B cell (primary cell): ENCODE measurements around the gene ZDHHC19. TPM values are rescaled to one million over a fixed set of nuclear protein-coding genes. Genes with fewer than 3 reads are reported as not detected.

Experiments
- ATAC-seq: fragments of 200-7000 bp; cut with Tn5 transposase; one replicate; pipeline ENCODE4 v1.10.0; 2021; ENCODE audit warnings: low read depth, mild to moderate bottlenecking, moderate number of reproducible peaks, moderate library complexity
- CTCF ChIA-PET: fragments of 350-600 bp; sonication (Branson Sonifier 250); formaldehyde crosslinking; loops from one replicate; lab custom pipeline; 2021; ENCODE audit warnings: antibody characterized with exemption, inconsistent platforms; lab: Charles Lee
- POLR2A ChIA-PET: fragments of 350-600 bp; sonication (Branson Sonifier 250); formaldehyde crosslinking; loops from one replicate; lab custom pipeline; 2021; ENCODE audit warnings: antibody characterized with exemption; lab: Charles Lee
- DNase-seq: peaks from one replicate; pipeline ENCODE4 v3.0.0; 2013
- H2AFZ ChIP-seq: 2 replicates; pipeline ENCODE4 v1.6.1; 2012; ENCODE audit warnings: mild to moderate bottlenecking, low read depth, low read length; ENCODE audit not compliant: insufficient read depth, poor library complexity, severe bottlenecking
- H3K27ac ChIP-seq, 2 donors: 1 replicate in 1 of 2; 2 replicates in 1 of 2; pipeline ENCODE4 v1.5.1; 2012 to 2013; ENCODE audit warnings: low read length in 2 of 2, mild to moderate bottlenecking in 2 of 2, moderate library complexity in 1 of 2
- H3K27me3 ChIP-seq, 4 experiments: fragments of 200-600 bp in 1 of 4; sonication (generic) in 1 of 4; replicated peaks in 1 of 4; 1 replicate in 2 of 4; 2 replicates in 2 of 4; pipeline versions ENCODE4 v1.6.1 to v1.7.0; 2013 to 2016; ENCODE audit warnings: low read length in 3 of 4, mild to moderate bottlenecking in 2 of 4, mixed read lengths in 1 of 4, moderate library complexity in 1 of 4; ENCODE audit not compliant: insufficient read depth in 4 of 4, control insufficient read depth in 3 of 4; ENCODE audit errors: control extremely low read depth in 1 of 4
- H3K36me3 ChIP-seq, 2 experiments: replicated peaks in 1 of 2; 1 replicate in 1 of 2; 2 replicates in 1 of 2; pipeline versions ENCODE4 v1.6.1 to v1.7.1; 2013; ENCODE audit warnings: low read length in 1 of 2; ENCODE audit not compliant: insufficient read depth in 2 of 2, control insufficient read depth in 1 of 2; ENCODE audit errors: control extremely low read depth in 1 of 2, extremely low read depth in 1 of 2
- H3K4me1 ChIP-seq, 2 donors: fragments of 200-600 bp in 1 of 2; sonication (generic) in 1 of 2; 1 replicate in 1 of 2; 2 replicates in 1 of 2; pipeline versions ENCODE4 v1.5.1 to v1.6.1; 2013 to 2017; ENCODE audit warnings: low read length in 2 of 2; ENCODE audit not compliant: control insufficient read depth in 2 of 2, insufficient read depth in 2 of 2
- H3K4me2 ChIP-seq: replicated peaks from 2 replicates; pipeline ENCODE3; 2012; ENCODE audit warnings: mild to moderate bottlenecking, low read depth, low read length; ENCODE audit not compliant: poor library complexity, severe bottlenecking
- H3K4me3 ChIP-seq, 5 experiments: fragments of 200-600 bp in 1 of 5; sonication (generic) in 1 of 5; 1 replicate in 3 of 5; 2 replicates in 2 of 5; pipeline versions ENCODE4 v1.5.1 to v1.7.0; 2011 to 2016; ENCODE audit warnings: low read length in 4 of 5, mild to moderate bottlenecking in 4 of 5, low read depth in 2 of 5, control low read depth in 1 of 5, moderate library complexity in 1 of 5; ENCODE audit not compliant: insufficient read depth in 1 of 5; ENCODE audit errors: control extremely low read depth in 1 of 5, extremely low read depth in 1 of 5
- H3K79me2 ChIP-seq: fragments of 200-600 bp; sonication (generic); one replicate; pipeline ENCODE4 v1.6.0; 2016; ENCODE audit warnings: low read length; ENCODE audit not compliant: control insufficient read depth, insufficient read depth
- H3K9ac ChIP-seq: fragments of 200-600 bp; sonication (generic); 2 replicates; pipeline ENCODE4 v1.6.1; 2017; ENCODE audit warnings: mild to moderate bottlenecking, low read length, moderate library complexity
- H3K9me3 ChIP-seq, 3 donors: one replicate each; pipeline versions ENCODE4 v1.6.1 to v1.7.1; 2013; ENCODE audit warnings: low read length in 2 of 3; ENCODE audit not compliant: control insufficient read depth in 2 of 3, insufficient read depth in 1 of 3; ENCODE audit errors: control extremely low read depth in 1 of 3
- H4K20me1 ChIP-seq: 2 replicates; pipeline ENCODE4 v1.6.0; 2012; ENCODE audit warnings: mild to moderate bottlenecking, low read length; ENCODE audit not compliant: insufficient read depth, control insufficient read depth, poor library complexity, severe bottlenecking
- H3K27ac Mint-ChIP-seq: one replicate; pipeline ENCODE4 v1.8.0; 2021; ENCODE audit warnings: mixed read lengths
- H3K27me3 Mint-ChIP-seq: one replicate; pipeline ENCODE4 v1.8.0; 2021; ENCODE audit warnings: mixed read lengths
- H3K4me1 Mint-ChIP-seq: one replicate; pipeline ENCODE4 v1.8.0; 2021; ENCODE audit warnings: mixed read lengths
- H3K4me3 Mint-ChIP-seq: one replicate; pipeline ENCODE4 v1.8.0; 2021; ENCODE audit warnings: mixed read lengths
- H3K9me3 Mint-ChIP-seq: one replicate; pipeline ENCODE4 v1.8.0; 2022; ENCODE audit warnings: mixed read lengths; ENCODE audit not compliant: insufficient read depth
- CTCF ChIP-seq: fragments of 200-600 bp; IDR thresholded peaks from one replicate; pipeline ENCODE4 v1.8.0; 2022; ENCODE audit warnings: antibody characterized with exemption, mild to moderate bottlenecking
- EZH2 ChIP-seq: IDR thresholded peaks from 2 replicates; pipeline ENCODE4 v1.6.1; 2012; ENCODE audit warnings: borderline replicate concordance, low read depth, mild to moderate bottlenecking, moderate library complexity, low read length; ENCODE audit not compliant: insufficient read depth, poor library complexity, severe bottlenecking
- WGBS: methylation state at CpG from one replicate; pipeline ENCODE4 v1.1.5; 2013; ENCODE audit warnings: missing lambda C conversion rate; ENCODE audit not compliant: insufficient coverage; 5-methylcytosine and 5-hydroxymethylcytosine counted together
- intact Hi-C: fragments of 100-400 bp; cut with micrococcal nuclease; formaldehyde crosslinking; loops from one replicate; pipeline ENCODE4 v1.10.0; 2022
- polyA plus RNA-seq: library from polyadenylated mRNA; depleted of rRNA; stranded (reverse); fragments of >200 nt; gene quantifications from 2 replicates; pipeline ENCODE4 v1.2.3, GENCODE V29; 2012
- total RNA-seq, 2 donors: library from RNA; stranded (reverse); fragments of 120-200 nt in 1 of 2; gene quantifications; 1 replicate in 1 of 2; 2 replicates in 1 of 2; pipeline versions ENCODE4 v1.2.3 to v1.2.4, GENCODE V29; 2013 to 2022

ZDHHC19 gene
- total and polyA plus RNA-seq, 2 donors (not counting 1 experiment from before 2014, with no cell fraction given) = 0.91 to 6.0 TPM

DNA sequence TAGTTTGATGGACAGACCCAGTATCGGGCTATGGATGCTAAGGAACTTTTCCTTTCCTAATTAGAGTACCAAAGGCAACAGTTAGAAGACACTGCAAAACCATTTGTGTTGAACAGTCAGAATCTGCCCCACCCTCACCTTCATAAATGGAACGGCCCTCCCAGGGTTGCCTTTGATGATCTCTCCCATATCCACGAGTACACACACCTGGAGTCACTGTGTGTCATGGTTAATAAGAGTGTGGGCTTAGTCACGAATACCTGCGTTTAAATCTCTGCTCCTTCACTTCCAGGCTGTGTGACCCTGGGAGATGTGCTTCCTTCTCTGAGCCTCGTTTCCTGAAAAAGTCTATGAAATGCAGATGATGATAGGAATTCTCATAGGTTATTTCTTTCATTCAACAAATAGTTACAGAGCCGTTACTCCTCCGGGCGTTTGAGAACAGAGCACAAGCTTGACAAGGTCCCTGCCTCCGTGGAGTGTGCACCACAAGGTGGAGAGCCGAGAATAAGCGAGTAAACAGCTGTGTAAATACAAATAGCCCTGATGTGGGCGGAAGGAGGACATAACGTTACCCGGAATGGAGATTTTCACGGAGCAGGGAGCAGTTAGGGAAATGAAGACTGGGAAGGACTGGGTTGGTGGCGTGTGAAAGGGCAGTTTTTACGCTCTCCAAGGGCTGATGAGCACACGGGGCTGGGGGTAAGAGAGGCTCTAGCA is 11.8 kb upstream of the ZDHHC19 start:
- Histone ChIP-seq H3K9me3 (no peaks in the 10 kb centered on the region), H3K9ac (no peak overlapping the region), H4K20me1 (no peaks in the 10 kb centered on the region), H3K27me3 (no peaks in the 10 kb centered on the region), H3K4me2 (no peak overlapping the region), H3K79me2 (no peaks in the 10 kb centered on the region), H3K4me1 (peaks cover 7 to 15% of the 10 kb centered on the region in 2 donors), H3K4me3 (no peak overlapping the region), H2AFZ (no peak overlapping the region), H3K27ac (no peak overlapping the region), H3K36me3 (no peaks in the 10 kb centered on the region)
- intact Hi-C loops = no loop called here
- peaks cover 15% of the 10 kb centered on the region for H3K4me1 Mint-ChIP-seq
- no peak for ATAC-seq
- no peak overlapping the region for H3K27ac Mint-ChIP-seq
- no peak overlapping the region for H3K4me3 Mint-ChIP-seq
- no peaks in the 10 kb centered on the region for H3K9me3 Mint-ChIP-seq
- ChIA-PET POLR2A (no interaction called here), CTCF (interaction anchor here (0.7 kb wide), 1 partner anchor 304 kb away, joined by 3 read pairs; no protein-coding TSS in a partner anchor)
- DNase-seq = no peak
- no peak for TF ChIP-seq EZH2
- TF ChIP-seq CTCF = no peak
- no peaks in the 10 kb centered on the region for H3K27me3 Mint-ChIP-seq
- WGBS = 85% methylated on average over 13 of the region's 19 CpGs

DNA sequence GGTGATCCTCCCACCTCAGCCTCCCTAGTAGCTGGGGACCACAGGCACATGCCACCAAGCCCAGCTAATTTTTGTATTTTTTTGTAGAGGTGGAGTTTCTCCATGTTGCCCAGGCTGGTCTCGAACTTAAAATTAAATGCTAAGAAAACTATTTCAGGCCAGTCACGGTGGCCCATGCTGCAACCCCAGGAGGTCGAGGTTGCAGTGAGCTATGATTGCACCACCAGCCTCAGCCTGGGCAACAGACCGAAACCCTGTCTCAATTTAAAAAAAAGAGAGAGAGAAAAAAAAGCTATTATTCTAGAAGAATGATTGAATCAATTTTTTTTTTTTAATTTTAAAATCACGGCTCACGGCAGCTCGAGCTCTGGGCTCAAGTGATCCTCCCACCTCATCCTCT is 9.8 kb upstream of the ZDHHC19 start:
- Mint-ChIP-seq H3K27ac (no peak overlapping the region), H3K27me3 (no peaks in the 10 kb centered on the region), H3K9me3 (no peaks in the 10 kb centered on the region), H3K4me3 (no peak overlapping the region), H3K4me1 (peaks cover 17% of the 10 kb centered on the region)
- TF ChIP-seq CTCF = no peak
- no peak overlapping the region for H3K4me3 ChIP-seq
- H3K9me3 ChIP-seq = no peaks in the 10 kb centered on the region
- H3K27ac ChIP-seq = no peak overlapping the region
- intact Hi-C loops = no loop called here
- DNase-seq = no peak
- no peaks in the 10 kb centered on the region for H3K79me2 ChIP-seq
- H3K4me1 ChIP-seq = peaks cover 7 to 15% of the 10 kb centered on the region in 2 donors
- CTCF ChIA-PET = interaction anchor here (0.6 kb wide), 2 partner anchors 120 to 1186 kb away, joined by 3 to 4 read pairs; no protein-coding TSS in a partner anchor
- WGBS = 78% methylated on average over 6 of the region's 7 CpGs
- no peaks in the 10 kb centered on the region for H3K27me3 ChIP-seq
- H3K36me3 ChIP-seq = no peaks in the 10 kb centered on the region
- H4K20me1 ChIP-seq = no peaks in the 10 kb centered on the region
- POLR2A ChIA-PET = interaction anchor here (0.7 kb wide), 1 partner anchor 149 kb away, joined by 11 read pairs; no protein-coding TSS in a partner anchor
- no peak overlapping the region for H3K9ac ChIP-seq
- ATAC-seq = no peak
- no peak overlapping the region for H2AFZ ChIP-seq
- no peak overlapping the region for H3K4me2 ChIP-seq
